B cell (primary cell): ENCODE measurements around the gene TRIM68. TPM values are rescaled to one million over a fixed set of nuclear protein-coding genes. Genes with fewer than 3 reads are reported as not detected.

ENCODE experiments used
- ATAC-seq: fragments of 200-7000 bp; cut with Tn5 transposase; one replicate; pipeline ENCODE4 v1.10.0; 2021; ENCODE audit warnings: low read depth, mild to moderate bottlenecking, moderate number of reproducible peaks, moderate library complexity
- CTCF ChIA-PET: fragments of 350-600 bp; sonication (Branson Sonifier 250); formaldehyde crosslinking; loops from one replicate; lab custom pipeline; 2021; ENCODE audit warnings: antibody characterized with exemption, inconsistent platforms; lab: Charles Lee
- POLR2A ChIA-PET: fragments of 350-600 bp; sonication (Branson Sonifier 250); formaldehyde crosslinking; loops from one replicate; lab custom pipeline; 2021; ENCODE audit warnings: antibody characterized with exemption; lab: Charles Lee
- DNase-seq: peaks from one replicate; pipeline ENCODE4 v3.0.0; 2013
- H2AFZ ChIP-seq: 2 replicates; pipeline ENCODE4 v1.6.1; 2012; ENCODE audit warnings: mild to moderate bottlenecking, low read depth, low read length; ENCODE audit not compliant: insufficient read depth, poor library complexity, severe bottlenecking
- H3K27ac ChIP-seq, 2 donors: 1 replicate in 1 of 2; 2 replicates in 1 of 2; pipeline ENCODE4 v1.5.1; 2012 to 2013; ENCODE audit warnings: low read length in 2 of 2, mild to moderate bottlenecking in 2 of 2, moderate library complexity in 1 of 2
- H3K27me3 ChIP-seq, 4 experiments: fragments of 200-600 bp in 1 of 4; sonication (generic) in 1 of 4; replicated peaks in 1 of 4; 1 replicate in 2 of 4; 2 replicates in 2 of 4; pipeline versions ENCODE4 v1.6.1 to v1.7.0; 2013 to 2016; ENCODE audit warnings: low read length in 3 of 4, mild to moderate bottlenecking in 2 of 4, mixed read lengths in 1 of 4, moderate library complexity in 1 of 4; ENCODE audit not compliant: insufficient read depth in 4 of 4, control insufficient read depth in 3 of 4; ENCODE audit errors: control extremely low read depth in 1 of 4
- H3K36me3 ChIP-seq, 2 experiments: replicated peaks in 1 of 2; 1 replicate in 1 of 2; 2 replicates in 1 of 2; pipeline versions ENCODE4 v1.6.1 to v1.7.1; 2013; ENCODE audit warnings: low read length in 1 of 2; ENCODE audit not compliant: insufficient read depth in 2 of 2, control insufficient read depth in 1 of 2; ENCODE audit errors: control extremely low read depth in 1 of 2, extremely low read depth in 1 of 2
- H3K4me1 ChIP-seq, 2 donors: fragments of 200-600 bp in 1 of 2; sonication (generic) in 1 of 2; 1 replicate in 1 of 2; 2 replicates in 1 of 2; pipeline versions ENCODE4 v1.5.1 to v1.6.1; 2013 to 2017; ENCODE audit warnings: low read length in 2 of 2; ENCODE audit not compliant: control insufficient read depth in 2 of 2, insufficient read depth in 2 of 2
- H3K4me2 ChIP-seq: replicated peaks from 2 replicates; pipeline ENCODE3; 2012; ENCODE audit warnings: mild to moderate bottlenecking, low read depth, low read length; ENCODE audit not compliant: poor library complexity, severe bottlenecking
- H3K4me3 ChIP-seq, 5 experiments: fragments of 200-600 bp in 1 of 5; sonication (generic) in 1 of 5; 1 replicate in 3 of 5; 2 replicates in 2 of 5; pipeline versions ENCODE4 v1.5.1 to v1.7.0; 2011 to 2016; ENCODE audit warnings: low read length in 4 of 5, mild to moderate bottlenecking in 4 of 5, low read depth in 2 of 5, control low read depth in 1 of 5, moderate library complexity in 1 of 5; ENCODE audit not compliant: insufficient read depth in 1 of 5; ENCODE audit errors: control extremely low read depth in 1 of 5, extremely low read depth in 1 of 5
- H3K79me2 ChIP-seq: fragments of 200-600 bp; sonication (generic); one replicate; pipeline ENCODE4 v1.6.0; 2016; ENCODE audit warnings: low read length; ENCODE audit not compliant: control insufficient read depth, insufficient read depth
- H3K9ac ChIP-seq: fragments of 200-600 bp; sonication (generic); 2 replicates; pipeline ENCODE4 v1.6.1; 2017; ENCODE audit warnings: mild to moderate bottlenecking, low read length, moderate library complexity
- H3K9me3 ChIP-seq, 3 donors: one replicate each; pipeline versions ENCODE4 v1.6.1 to v1.7.1; 2013; ENCODE audit warnings: low read length in 2 of 3; ENCODE audit not compliant: control insufficient read depth in 2 of 3, insufficient read depth in 1 of 3; ENCODE audit errors: control extremely low read depth in 1 of 3
- H4K20me1 ChIP-seq: 2 replicates; pipeline ENCODE4 v1.6.0; 2012; ENCODE audit warnings: mild to moderate bottlenecking, low read length; ENCODE audit not compliant: insufficient read depth, control insufficient read depth, poor library complexity, severe bottlenecking
- H3K27ac Mint-ChIP-seq: one replicate; pipeline ENCODE4 v1.8.0; 2021; ENCODE audit warnings: mixed read lengths
- H3K27me3 Mint-ChIP-seq: one replicate; pipeline ENCODE4 v1.8.0; 2021; ENCODE audit warnings: mixed read lengths
- H3K4me1 Mint-ChIP-seq: one replicate; pipeline ENCODE4 v1.8.0; 2021; ENCODE audit warnings: mixed read lengths
- H3K4me3 Mint-ChIP-seq: one replicate; pipeline ENCODE4 v1.8.0; 2021; ENCODE audit warnings: mixed read lengths
- H3K9me3 Mint-ChIP-seq: one replicate; pipeline ENCODE4 v1.8.0; 2022; ENCODE audit warnings: mixed read lengths; ENCODE audit not compliant: insufficient read depth
- EZH2 ChIP-seq: IDR thresholded peaks from 2 replicates; pipeline ENCODE4 v1.6.1; 2012; ENCODE audit warnings: borderline replicate concordance, low read depth, mild to moderate bottlenecking, moderate library complexity, low read length; ENCODE audit not compliant: insufficient read depth, poor library complexity, severe bottlenecking
- WGBS: methylation state at CpG from one replicate; pipeline ENCODE4 v1.1.5; 2013; ENCODE audit warnings: missing lambda C conversion rate; ENCODE audit not compliant: insufficient coverage; 5-methylcytosine and 5-hydroxymethylcytosine counted together
- intact Hi-C: fragments of 100-400 bp; cut with micrococcal nuclease; formaldehyde crosslinking; loops from one replicate; pipeline ENCODE4 v1.10.0; 2022
- polyA plus RNA-seq: library from polyadenylated mRNA; depleted of rRNA; stranded (reverse); fragments of >200 nt; gene quantifications from 2 replicates; pipeline ENCODE4 v1.2.3, GENCODE V29; 2012
- total RNA-seq, 2 donors: library from RNA; stranded (reverse); fragments of 120-200 nt in 1 of 2; gene quantifications; 1 replicate in 1 of 2; 2 replicates in 1 of 2; pipeline versions ENCODE4 v1.2.3 to v1.2.4, GENCODE V29; 2013 to 2022
- TF ChIP-seq, protein P1 (sequence below): fragments of 200-600 bp; IDR thresholded peaks from one replicate; pipeline ENCODE4 v1.8.0; 2022; ENCODE audit warnings: antibody characterized with exemption, mild to moderate bottlenecking

Gene TRIM68
- total and polyA plus RNA-seq, 2 donors (not counting 1 experiment from before 2014, with no cell fraction given), result 7.6 to 21.7 TPM

DNA sequence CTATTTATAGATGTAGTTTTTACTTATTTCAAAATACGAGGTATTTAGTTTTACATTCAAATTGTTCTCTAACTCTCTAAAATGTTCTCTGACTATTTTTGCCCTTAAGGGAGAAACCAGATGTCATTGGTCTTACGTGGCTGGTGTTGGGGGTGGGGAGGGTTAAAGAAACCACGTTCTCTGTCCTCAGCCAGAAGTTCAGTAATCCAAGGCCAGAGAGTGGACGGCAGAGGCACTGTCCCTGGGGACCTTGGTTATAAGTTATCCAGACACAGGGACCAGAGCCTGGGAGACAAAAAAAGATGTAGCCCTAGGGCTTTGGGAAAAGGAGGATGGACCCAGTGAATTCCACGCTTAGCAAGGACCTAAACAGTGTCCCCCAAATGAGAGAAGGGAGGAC lies 35.0 kb upstream of the TRIM68 start:
- Histone ChIP-seq H3K27me3 (peaks cover 0 to 2% (median 0%) of the 10 kb centered on the region in 4 experiments), H3K9me3 (no peaks in the 10 kb centered on the region), H3K4me2 (no peak overlapping the region), H3K4me3 (no peak overlapping the region), H2AFZ (no peak overlapping the region), H3K4me1 (no peaks in the 10 kb centered on the region), H3K36me3 (no peaks in the 10 kb centered on the region), H3K79me2 (no peaks in the 10 kb centered on the region), H4K20me1 (no peaks in the 10 kb centered on the region), H3K27ac (no peak overlapping the region), H3K9ac (no peak overlapping the region)
- TF ChIP-seq EZH2, result no peak
- Mint-ChIP-seq H3K4me1 (no peaks in the 10 kb centered on the region), H3K27ac (no peak overlapping the region), H3K27me3 (peaks cover 34% of the 10 kb centered on the region), H3K9me3 (no peaks in the 10 kb centered on the region), H3K4me3 (no peak overlapping the region)
- CTCF ChIA-PET, result no interaction called here
- DNase-seq, result no peak
- POLR2A ChIA-PET, result no interaction called here
- 45% methylated on average over 2 of the region's 5 CpGs for WGBS
- ATAC-seq, result no peak
- intact Hi-C loops, result no loop called here

DNA sequence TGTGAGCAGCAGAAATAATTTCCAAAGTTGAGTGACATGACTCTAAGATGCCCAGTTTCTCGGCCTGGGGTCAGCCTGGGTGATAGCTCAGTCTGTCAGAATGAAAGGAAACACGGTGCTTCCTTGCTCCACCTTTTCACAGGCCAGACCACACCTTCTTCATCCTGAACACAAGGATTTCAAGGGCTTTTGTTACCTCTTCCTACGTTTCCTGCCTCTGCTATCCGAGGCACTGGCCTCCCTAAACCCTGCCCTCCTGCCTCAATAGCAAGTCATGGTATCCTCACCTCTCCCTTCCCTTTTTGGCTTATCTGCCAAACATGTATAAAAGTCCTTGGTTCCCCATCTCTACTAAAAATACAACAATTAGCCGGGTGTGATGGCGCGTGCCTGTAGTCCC lies 34.0 kb upstream of the TRIM68 start:
- no peaks in the 10 kb centered on the region for H3K4me1 Mint-ChIP-seq
- H3K27me3 Mint-ChIP-seq, result peaks cover 32% of the 10 kb centered on the region
- peaks cover 0 to 4% (median 0%) of the 10 kb centered on the region in 3 donors for H3K9me3 ChIP-seq
- TF ChIP-seq, protein P1, sequence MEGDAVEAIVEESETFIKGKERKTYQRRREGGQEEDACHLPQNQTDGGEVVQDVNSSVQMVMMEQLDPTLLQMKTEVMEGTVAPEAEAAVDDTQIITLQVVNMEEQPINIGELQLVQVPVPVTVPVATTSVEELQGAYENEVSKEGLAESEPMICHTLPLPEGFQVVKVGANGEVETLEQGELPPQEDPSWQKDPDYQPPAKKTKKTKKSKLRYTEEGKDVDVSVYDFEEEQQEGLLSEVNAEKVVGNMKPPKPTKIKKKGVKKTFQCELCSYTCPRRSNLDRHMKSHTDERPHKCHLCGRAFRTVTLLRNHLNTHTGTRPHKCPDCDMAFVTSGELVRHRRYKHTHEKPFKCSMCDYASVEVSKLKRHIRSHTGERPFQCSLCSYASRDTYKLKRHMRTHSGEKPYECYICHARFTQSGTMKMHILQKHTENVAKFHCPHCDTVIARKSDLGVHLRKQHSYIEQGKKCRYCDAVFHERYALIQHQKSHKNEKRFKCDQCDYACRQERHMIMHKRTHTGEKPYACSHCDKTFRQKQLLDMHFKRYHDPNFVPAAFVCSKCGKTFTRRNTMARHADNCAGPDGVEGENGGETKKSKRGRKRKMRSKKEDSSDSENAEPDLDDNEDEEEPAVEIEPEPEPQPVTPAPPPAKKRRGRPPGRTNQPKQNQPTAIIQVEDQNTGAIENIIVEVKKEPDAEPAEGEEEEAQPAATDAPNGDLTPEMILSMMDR, result no peak
- no peak for TF ChIP-seq EZH2
- H3K9me3 Mint-ChIP-seq, result no peaks in the 10 kb centered on the region
- H3K4me3 ChIP-seq, result no peak overlapping the region
- H3K4me3 Mint-ChIP-seq, result no peak overlapping the region
- H3K4me1 ChIP-seq, result peaks cover 0 to 2% of the 10 kb centered on the region in 2 donors
- 79% methylated on average over 4 of the region's 7 CpGs for WGBS
- no peak overlapping the region for H3K9ac ChIP-seq
- ATAC-seq (no peak), DNase-seq (no peak)
- no peaks in the 10 kb centered on the region for H4K20me1 ChIP-seq
- no peaks in the 10 kb centered on the region for H3K79me2 ChIP-seq
- ChIA-PET CTCF (no interaction called here), POLR2A (no interaction called here)
- H3K27ac Mint-ChIP-seq, result no peak overlapping the region
- intact Hi-C loops, result no loop called here
- H2AFZ ChIP-seq, result no peak overlapping the region
- no peak overlapping the region for H3K4me2 ChIP-seq
- no peaks in the 10 kb centered on the region for H3K36me3 ChIP-seq
- no peak overlapping the region for H3K27ac ChIP-seq
- H3K27me3 ChIP-seq, result peaks cover 0 to 7% (median 2%) of the 10 kb centered on the region in 4 experiments
